HG03159 (cell line): Measurements from ENCODE around the gene PTCD1.
"Not testable (repeated sequence)": the region's sequence is repeated elsewhere in the genome, so short reads cannot be mapped to it uniquely, and the experiment has no call there.

Source experiments
- ATAC-seq: cut with Tn5 transposase; IDR thresholded peaks from one replicate; pipeline ENCODE4 v1.9.1; 2021; ENCODE audit warnings: mild to moderate bottlenecking, moderate library complexity; ENCODE audit not compliant: unreplicated experiment

Gene PTCD1

GRCh38 chr7:99449326-99449725 lies 10.7 kb upstream of the PTCD1 start:
- no peak for ATAC-seq

- no peak for ATAC-seq
These were observed 10.3 kb upstream of the PTCD1 start for GRCh38 chr7:99448855-99449254.

DNA sequence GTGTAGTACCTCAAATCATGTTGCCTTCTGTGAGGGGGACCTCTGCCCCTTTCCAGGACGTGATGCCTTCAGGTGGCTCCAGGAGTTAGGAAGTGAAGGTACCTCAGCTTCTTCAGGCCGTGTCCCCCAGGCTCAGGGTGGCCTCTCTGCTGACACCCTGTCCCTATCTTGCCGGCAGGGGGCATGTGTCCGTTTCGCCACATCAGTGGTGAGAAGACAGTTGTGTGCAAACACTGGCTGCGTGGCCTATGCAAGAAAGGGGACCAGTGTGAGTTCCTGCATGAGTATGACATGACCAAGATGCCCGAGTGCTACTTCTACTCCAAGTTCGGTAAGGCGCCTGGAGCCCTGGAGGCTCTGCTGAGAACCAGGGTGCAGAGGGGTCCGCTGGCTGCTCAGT lies 9.3 kb upstream of the PTCD1 start:
- ATAC-seq, result no peak

DNA sequence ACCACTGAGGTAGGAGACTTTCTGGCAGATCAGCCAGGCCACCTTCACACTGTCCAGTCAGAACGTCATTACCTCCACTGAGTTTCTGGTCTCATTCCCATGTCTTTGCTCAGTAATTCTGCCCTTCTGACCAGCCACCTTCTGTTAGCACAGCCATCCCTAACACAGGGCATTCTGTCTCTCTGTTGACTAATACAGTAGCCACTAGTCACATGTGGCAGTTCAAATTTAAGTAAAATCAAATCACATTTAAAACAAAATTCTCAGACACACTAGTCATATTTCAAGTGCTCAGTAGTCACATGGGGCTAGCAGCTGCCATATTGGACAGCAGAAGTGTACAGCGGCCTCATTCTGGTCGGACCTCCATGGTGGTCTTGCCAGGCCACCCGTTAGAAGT lies 7.5 kb upstream of the PTCD1 start:
- no peak for ATAC-seq

GRCh38 chr7:99440195-99440594 lies 1.6 kb upstream of the PTCD1 start:
- ATAC-seq, result no peak

GRCh38 chr7:99437946-99438572 lies 539 bp downstream of the PTCD1 start:
- peak; percentile 3 for ATAC-seq

DNA sequence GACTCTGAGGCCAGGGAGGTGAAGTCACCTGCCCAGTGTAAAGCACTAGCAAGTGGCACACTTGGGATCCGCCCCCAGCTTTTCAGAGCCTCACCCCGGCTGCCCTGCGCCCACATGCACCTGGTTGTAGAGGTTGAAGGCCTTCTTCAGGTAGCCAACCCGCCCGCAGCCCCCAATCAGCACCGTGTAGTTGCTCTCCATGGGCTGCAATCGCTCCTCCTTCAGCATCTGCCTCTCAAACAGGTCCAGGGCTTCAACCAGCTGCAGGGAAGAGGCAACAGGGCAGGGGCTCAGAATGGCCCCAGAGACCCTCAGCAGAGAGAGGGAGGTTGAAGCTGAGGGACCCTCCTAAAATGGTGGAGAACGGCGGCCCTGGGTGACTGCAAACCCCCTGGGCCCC lies 5.4 kb downstream of the PTCD1 start:
- ATAC-seq, result no peak

GRCh38 chr7:99431756-99432540 lies 6.7 kb downstream of the PTCD1 start:
- ATAC-seq, result not testable (repeated sequence)

DNA sequence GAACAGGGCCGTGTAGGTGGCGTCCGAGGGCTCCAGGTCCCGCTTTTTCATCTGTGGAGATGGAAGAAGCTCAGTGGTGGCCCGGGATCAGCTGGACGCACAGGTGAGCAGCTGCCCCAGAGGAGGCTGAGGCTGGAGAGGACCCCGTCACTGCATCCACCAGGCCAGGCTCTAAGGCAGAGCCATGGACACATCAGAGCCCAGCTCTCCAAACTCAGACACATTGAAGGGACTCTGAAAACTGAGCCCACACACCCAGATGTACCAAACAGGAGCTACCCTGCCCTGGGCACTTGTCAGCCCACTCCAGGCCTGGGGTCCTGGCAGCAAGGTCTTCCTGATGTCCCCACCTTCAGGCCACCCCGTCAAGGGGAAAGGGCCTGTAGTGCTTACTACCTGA lies 8.8 kb downstream of the PTCD1 start:
- ATAC-seq, result no peak

- no peak for ATAC-seq
These were observed 9.5 kb downstream of the PTCD1 start for GRCh38 chr7:99428972-99429566.

GRCh38 chr7:99424932-99425730 lies 13.5 kb downstream of the PTCD1 start:
- ATAC-seq, result no peak

DNA sequence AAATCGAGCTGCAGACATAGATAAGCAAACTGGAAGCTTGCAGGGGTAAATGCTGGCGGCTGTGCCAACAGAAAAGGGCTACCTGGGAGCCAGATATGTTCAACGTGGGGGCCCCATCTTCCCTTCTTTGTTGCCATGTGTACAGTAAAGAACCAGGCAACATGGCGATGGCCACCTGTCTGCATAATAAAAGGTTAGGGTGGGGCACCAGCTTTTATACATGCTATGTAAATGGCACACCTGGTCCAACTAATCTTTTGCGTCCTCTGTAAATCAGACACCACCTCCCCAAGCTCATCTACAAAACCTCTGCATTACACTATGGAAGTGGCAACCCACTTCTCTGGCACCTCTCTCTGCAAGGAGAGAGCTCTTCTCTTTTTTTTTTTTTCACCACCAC lies 16.0 kb downstream of the PTCD1 start:
- ATAC-seq, result no peak

DNA sequence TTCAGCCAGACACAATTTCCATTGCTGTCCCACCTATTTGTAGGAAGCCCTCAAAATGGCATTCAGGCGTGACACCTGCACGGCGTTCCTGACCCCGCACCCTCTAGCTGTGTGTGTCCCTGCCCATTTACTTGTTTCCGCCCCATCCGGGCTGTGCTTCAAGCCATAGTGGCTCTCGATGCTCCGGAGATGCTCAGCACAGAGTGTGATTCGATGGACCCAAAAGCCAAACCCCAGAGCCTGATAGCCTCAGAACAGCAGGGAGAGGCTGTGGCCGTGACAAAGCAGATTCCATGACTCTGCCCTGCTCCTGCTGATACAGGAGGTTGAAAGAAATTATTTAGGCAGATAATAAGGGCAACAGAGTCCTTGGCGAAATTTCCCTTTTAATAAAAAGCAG lies 16.4 kb downstream of the PTCD1 start:
- no peak for ATAC-seq

- ATAC-seq, result no peak
These were observed 17.6 kb downstream of the PTCD1 start for GRCh38 chr7:99420986-99421385.

DNA sequence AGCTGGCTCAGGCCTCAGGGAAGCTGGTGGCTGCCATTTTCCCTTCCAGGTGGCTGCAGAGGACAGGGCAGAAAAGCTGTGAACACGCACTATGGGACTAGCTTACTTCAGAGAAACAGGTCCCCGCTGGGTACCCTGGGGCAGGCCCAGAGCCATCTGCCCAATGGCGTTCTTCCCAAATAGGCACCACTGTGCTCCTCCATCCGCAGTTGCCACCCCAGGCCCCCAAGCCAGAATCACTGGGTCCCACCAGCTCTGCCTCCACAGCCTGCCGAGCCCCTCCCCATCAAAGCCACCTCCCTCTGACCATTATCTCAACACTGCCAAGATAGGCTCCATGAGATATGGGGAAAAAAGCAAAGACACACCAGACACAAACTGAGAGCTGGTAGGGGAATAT lies 18.4 kb downstream of the PTCD1 start:
- ATAC-seq, result no peak

DNA sequence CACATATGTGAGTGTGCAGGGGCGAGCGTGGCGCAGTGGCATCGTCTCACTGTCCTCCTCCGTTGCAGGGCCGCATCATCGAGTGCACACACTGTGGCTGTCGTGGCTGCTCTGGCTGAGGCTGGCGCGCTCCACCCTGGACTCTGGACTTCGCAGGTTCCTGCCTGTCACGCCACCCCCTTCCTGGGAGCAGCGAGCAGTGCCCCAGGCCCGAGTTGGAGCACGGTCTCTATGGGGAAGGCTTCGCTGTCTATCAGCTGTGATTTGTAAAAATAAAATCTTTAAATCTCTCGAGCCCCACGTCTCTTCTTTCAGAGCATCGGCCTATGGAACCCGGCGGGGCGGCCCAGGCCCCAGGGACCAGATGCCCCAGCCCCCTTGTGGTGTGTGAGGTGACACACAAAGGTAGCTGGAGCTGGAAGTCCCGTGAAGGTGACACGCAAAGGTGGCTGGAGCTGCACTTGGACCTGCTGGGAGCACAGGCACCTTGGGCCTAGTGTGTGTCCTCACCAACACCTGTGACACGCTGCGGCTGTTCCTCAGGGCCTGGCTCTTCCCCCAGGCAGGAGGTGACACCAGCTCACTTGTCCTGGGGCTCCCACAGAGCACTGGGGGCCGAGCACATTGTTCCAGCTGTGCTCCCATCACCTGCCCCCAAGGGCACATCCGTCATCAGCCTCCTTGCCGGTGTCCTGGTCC lies 19.1 kb downstream of the PTCD1 start:
- no peak for ATAC-seq

- ATAC-seq, result no peak
These were observed 20.3 kb downstream of the PTCD1 start for GRCh38 chr7:99418260-99418659.

DNA sequence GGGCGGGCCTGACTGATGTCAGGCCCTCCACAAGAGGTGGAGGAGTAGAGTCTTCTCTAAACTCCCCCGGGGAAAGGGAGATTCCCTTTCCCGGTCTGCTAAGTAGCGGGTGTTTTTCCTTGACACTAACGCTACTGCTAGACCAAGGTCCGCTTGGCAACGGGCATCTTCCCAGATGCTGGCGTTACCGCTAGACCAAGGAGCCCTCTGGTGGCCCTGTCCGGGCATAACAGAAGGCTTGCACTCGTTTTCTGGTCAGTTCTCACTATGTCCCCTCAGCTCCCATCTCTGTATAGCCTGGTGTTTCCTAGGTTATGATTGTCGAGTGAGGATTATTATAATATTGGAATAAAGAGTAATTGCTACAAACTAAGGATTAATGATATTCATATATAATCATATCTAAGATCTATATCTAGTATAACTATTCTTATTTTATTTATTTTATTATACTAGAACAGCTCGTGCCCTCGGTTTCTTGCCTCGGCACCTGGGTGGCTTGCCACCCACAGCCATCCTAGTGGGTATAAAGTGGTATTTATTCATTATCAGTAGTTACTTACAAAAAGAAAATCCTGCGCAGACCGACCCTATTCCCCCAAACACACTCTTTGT lies 23.0 kb downstream of the PTCD1 start:
- not testable (repeated sequence) for ATAC-seq

- ATAC-seq, result no peak
These were observed 28.0 kb downstream of the PTCD1 start for GRCh38 chr7:99410635-99411034.

GRCh38 chr7:99409806-99410205 lies 28.8 kb downstream of the PTCD1 start:
- ATAC-seq, result no peak
